ENCODE measurements around the gene TXNDC17.

TXNDC17 gene

DNA sequence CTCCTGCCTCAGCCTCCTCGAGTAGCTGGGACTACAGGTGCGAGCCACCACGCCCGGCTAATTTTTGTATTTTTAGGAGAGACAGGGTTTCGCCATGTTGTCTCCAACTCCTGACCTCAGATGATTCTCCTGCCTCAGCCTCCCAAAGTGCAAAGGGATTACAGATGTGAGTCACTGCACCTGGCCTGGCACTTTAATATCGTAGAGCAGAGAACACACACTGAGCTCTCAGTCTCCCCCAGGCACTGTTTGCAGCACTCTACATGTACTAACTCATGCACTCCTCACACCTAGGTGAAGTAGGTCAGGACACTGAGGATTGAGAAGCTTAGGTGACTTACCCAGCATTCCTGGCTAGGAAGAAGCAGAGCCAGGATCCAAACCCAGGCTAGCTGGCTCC, 25.7 kb downstream of the TXNDC17 start:
- Histone ChIP-seq H3K27me3 (ENCODE audit: low read length) (no peaks in the 10 kb centered on the region), H3F3A (ENCODE audit: insufficient read depth) (no peaks in the 10 kb centered on the region), H2AFZ (ENCODE audit: low read depth, low read length, severe bottlenecking) (no peak overlapping the region), H3K9ac (ENCODE audit: low read length) (no peak overlapping the region), H3K36me3 (ENCODE audit: low read length) (no peaks in the 10 kb centered on the region), H3K4me3 (ENCODE audit: insufficient read depth, low read length, poor library complexity, severe bottlenecking) (no peak overlapping the region), H3K4me2 (ENCODE audit: low read depth, low read length, poor library complexity, severe bottlenecking) (no peak overlapping the region), H3K27ac (ENCODE audit: low read depth, low read length) (no peak overlapping the region), H3K9me2 (replicated peaks; ENCODE audit: insufficient read depth, low read length) (no peaks in the 10 kb centered on the region), H3K79me2 (ENCODE audit: insufficient read depth, low read length) (no peaks in the 10 kb centered on the region), H4K20me1 (ENCODE audit: low read depth, low read length) (no peaks in the 10 kb centered on the region), H3K9me3 (ENCODE audit: insufficient read depth, low read length) (no peaks in the 10 kb centered on the region)
- TF ChIP-seq, protein P1, sequence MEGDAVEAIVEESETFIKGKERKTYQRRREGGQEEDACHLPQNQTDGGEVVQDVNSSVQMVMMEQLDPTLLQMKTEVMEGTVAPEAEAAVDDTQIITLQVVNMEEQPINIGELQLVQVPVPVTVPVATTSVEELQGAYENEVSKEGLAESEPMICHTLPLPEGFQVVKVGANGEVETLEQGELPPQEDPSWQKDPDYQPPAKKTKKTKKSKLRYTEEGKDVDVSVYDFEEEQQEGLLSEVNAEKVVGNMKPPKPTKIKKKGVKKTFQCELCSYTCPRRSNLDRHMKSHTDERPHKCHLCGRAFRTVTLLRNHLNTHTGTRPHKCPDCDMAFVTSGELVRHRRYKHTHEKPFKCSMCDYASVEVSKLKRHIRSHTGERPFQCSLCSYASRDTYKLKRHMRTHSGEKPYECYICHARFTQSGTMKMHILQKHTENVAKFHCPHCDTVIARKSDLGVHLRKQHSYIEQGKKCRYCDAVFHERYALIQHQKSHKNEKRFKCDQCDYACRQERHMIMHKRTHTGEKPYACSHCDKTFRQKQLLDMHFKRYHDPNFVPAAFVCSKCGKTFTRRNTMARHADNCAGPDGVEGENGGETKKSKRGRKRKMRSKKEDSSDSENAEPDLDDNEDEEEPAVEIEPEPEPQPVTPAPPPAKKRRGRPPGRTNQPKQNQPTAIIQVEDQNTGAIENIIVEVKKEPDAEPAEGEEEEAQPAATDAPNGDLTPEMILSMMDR (IDR thresholded peaks at IDR 0.05; ENCODE audit: insufficient read depth, low read length, poor library complexity, severe bottlenecking): no peak
- TF ChIP-seq EZH2phosphoT487 (conservative IDR thresholded peaks at IDR 0.05; ENCODE audit: low read length): no peak

DNA sequence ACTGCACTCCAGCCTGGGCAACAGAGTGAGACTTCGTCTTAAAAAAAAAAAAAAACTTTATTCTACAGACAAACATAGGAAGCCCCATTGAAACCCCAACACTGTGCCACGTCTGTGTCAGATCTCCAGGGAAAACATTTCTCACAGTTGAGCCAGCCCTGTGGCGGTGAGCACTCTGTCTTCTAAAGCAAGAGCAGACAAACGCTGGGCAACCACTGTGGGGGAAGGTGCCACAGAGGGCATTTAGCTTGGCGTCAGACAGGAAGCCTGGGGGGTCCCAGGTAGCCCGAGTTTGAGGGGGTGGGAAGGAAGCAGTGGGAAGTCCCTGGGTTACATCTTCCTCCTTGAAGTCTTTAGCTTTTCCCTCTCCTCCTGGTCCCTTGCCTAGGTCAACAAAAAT, 26.7 kb downstream of the TXNDC17 start:
- H3K79me2 ChIP-seq (ENCODE audit: insufficient read depth, low read length): no peaks in the 10 kb centered on the region
- H3K27me3 ChIP-seq (ENCODE audit: low read length): no peaks in the 10 kb centered on the region
- no peaks in the 10 kb centered on the region for H4K20me1 ChIP-seq (ENCODE audit: low read depth, low read length)
- no peak for TF ChIP-seq EZH2phosphoT487 (conservative IDR thresholded peaks at IDR 0.05; ENCODE audit: low read length)
- TF ChIP-seq, protein P1 (IDR thresholded peaks at IDR 0.05; ENCODE audit: insufficient read depth, low read length, poor library complexity, severe bottlenecking): no peak
- no peaks in the 10 kb centered on the region for H3K36me3 ChIP-seq (ENCODE audit: low read length)
- no peak overlapping the region for H3K9ac ChIP-seq (ENCODE audit: low read length)
- no peaks in the 10 kb centered on the region for H3F3A ChIP-seq (ENCODE audit: insufficient read depth)
- H3K4me3 ChIP-seq (ENCODE audit: insufficient read depth, low read length, poor library complexity, severe bottlenecking): no peak overlapping the region
- no peaks in the 10 kb centered on the region for H3K9me3 ChIP-seq (ENCODE audit: insufficient read depth, low read length)
- H3K27ac ChIP-seq (ENCODE audit: low read depth, low read length): no peak overlapping the region
- H3K4me2 ChIP-seq (ENCODE audit: low read depth, low read length, poor library complexity, severe bottlenecking): no peak overlapping the region
- H3K9me2 ChIP-seq (replicated peaks; ENCODE audit: insufficient read depth, low read length): no peaks in the 10 kb centered on the region
- H2AFZ ChIP-seq (ENCODE audit: low read depth, low read length, severe bottlenecking): no peak overlapping the region

DNA sequence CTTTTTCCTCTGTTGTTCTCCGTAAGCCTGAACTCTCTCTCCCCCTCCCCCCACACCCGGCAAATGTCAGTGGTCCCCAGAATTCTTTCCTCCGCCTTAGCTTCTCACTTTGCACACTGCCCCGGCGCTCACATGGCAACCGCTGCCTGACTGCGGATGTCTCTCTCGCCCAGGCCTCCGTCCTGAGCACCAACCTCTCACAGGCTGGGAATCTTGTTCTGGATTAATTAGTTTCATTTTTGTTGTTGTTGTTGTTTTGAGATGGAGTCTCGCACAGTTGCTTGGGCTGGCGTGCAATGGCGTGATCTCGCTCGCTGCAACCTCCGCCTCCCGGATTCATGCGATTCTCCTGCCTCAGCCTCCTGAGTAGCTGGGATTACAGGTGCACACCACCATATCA, 27.4 kb downstream of the TXNDC17 start:
- H4K20me1 ChIP-seq (ENCODE audit: low read depth, low read length): no peaks in the 10 kb centered on the region
- no peak overlapping the region for H3K4me3 ChIP-seq (ENCODE audit: insufficient read depth, low read length, poor library complexity, severe bottlenecking)
- H3K27ac ChIP-seq (ENCODE audit: low read depth, low read length): no peak overlapping the region
- H3K9ac ChIP-seq (ENCODE audit: low read length): no peak overlapping the region
- H2AFZ ChIP-seq (ENCODE audit: low read depth, low read length, severe bottlenecking): no peak overlapping the region
- no peaks in the 10 kb centered on the region for H3K27me3 ChIP-seq (ENCODE audit: low read length)
- H3K9me2 ChIP-seq (replicated peaks; ENCODE audit: insufficient read depth, low read length): no peaks in the 10 kb centered on the region
- no peak for TF ChIP-seq EZH2phosphoT487 (conservative IDR thresholded peaks at IDR 0.05; ENCODE audit: low read length)
- TF ChIP-seq, protein P1 (IDR thresholded peaks at IDR 0.05; ENCODE audit: insufficient read depth, low read length, poor library complexity, severe bottlenecking): no peak
- H3K79me2 ChIP-seq (ENCODE audit: insufficient read depth, low read length): no peaks in the 10 kb centered on the region
- H3F3A ChIP-seq (ENCODE audit: insufficient read depth): no peaks in the 10 kb centered on the region
- no peak overlapping the region for H3K4me2 ChIP-seq (ENCODE audit: low read depth, low read length, poor library complexity, severe bottlenecking)
- H3K9me3 ChIP-seq (ENCODE audit: insufficient read depth, low read length): no peaks in the 10 kb centered on the region
- H3K36me3 ChIP-seq (ENCODE audit: low read length): no peaks in the 10 kb centered on the region

Measured in SU-DHL-6 (cell line).